OCI-LY7 (cell line): ENCODE data around the gene CYP4A11. TPM values are rescaled to one million over a fixed set of nuclear protein-coding genes. Genes with fewer than 3 reads are reported as not detected.
"Not testable (repeated sequence)": the region's sequence is repeated elsewhere in the genome, so short reads cannot be mapped to it uniquely, and the experiment has no call there.

ENCODE experiments used
- BruUV-seq: library from RNA; stranded (reverse); fragments of 400-500 nt; replicated peaks from 2 replicates; lab custom pipeline; 2021; lab: Mats Ljungman, UMichigan
- CTCF ChIA-PET: fragments of 300-600 bp; sonication (Branson Sonifier 250); formaldehyde crosslinking; loops from one replicate; lab custom pipeline; 2022; ENCODE audit warnings: antibody characterized with exemption; ENCODE audit not compliant: unreplicated experiment; lab: Charles Lee
- POLR2A ChIA-PET: fragments of 300-600 bp; sonication (Branson Sonifier 250); formaldehyde crosslinking; loops from one replicate; lab custom pipeline; 2022; ENCODE audit warnings: antibody characterized with exemption; lab: Charles Lee
- DNase-seq: peaks from one replicate; pipeline ENCODE4 v3.0.0-alpha.2; 2015; ENCODE audit warnings: low spot score
- H2AFZ ChIP-seq: fragments of 200-600 bp; sonication (generic), shearing (Covaris generic); 2 replicates; pipeline ENCODE4 v1.6.1; 2014; ENCODE audit warnings: mild to moderate bottlenecking, antibody characterized with exemption, low read length, moderate library complexity
- H3K27ac ChIP-seq: fragments of 200-600 bp; sonication (generic); 2 replicates; pipeline ENCODE4 v1.5.1; 2014; ENCODE audit warnings: mixed run types, low read depth, mild to moderate bottlenecking, moderate library complexity, low read length, inconsistent platforms; ENCODE audit not compliant: poor library complexity, severe bottlenecking
- H3K36me3 ChIP-seq: fragments of 200-600 bp; sonication (generic); 2 replicates; pipeline ENCODE4 v1.6.1; 2014; ENCODE audit warnings: mild to moderate bottlenecking, antibody characterized with exemption, low read length, moderate library complexity, mixed read lengths; ENCODE audit not compliant: insufficient read depth
- H3K4me1 ChIP-seq: fragments of 200-600 bp; sonication (generic); 2 replicates; pipeline ENCODE4 v1.5.1; 2014; ENCODE audit warnings: mild to moderate bottlenecking, low read length; ENCODE audit not compliant: insufficient read depth, poor library complexity, severe bottlenecking
- H3K4me2 ChIP-seq: fragments of 200-600 bp; sonication (generic); 2 replicates; pipeline ENCODE4 v1.6.1; 2014; ENCODE audit warnings: mild to moderate bottlenecking, low read length
- H3K4me3 ChIP-seq: fragments of 200-600 bp; sonication (generic); 2 replicates; pipeline ENCODE4 v1.5.1; 2014; ENCODE audit warnings: mild to moderate bottlenecking, low read depth, low read length; ENCODE audit not compliant: poor library complexity, severe bottlenecking
- H3K79me2 ChIP-seq: fragments of 200-600 bp; sonication (generic); 2 replicates; pipeline ENCODE4 v1.6.1; 2016; ENCODE audit warnings: low read depth, mild to moderate bottlenecking, low read length, moderate library complexity, mixed read lengths; ENCODE audit not compliant: insufficient read depth
- H3K9me2 ChIP-seq: fragments of 200-600 bp; sonication (generic); 2 replicates; pipeline ENCODE4 v1.6.1; 2016; ENCODE audit warnings: mild to moderate bottlenecking, low read length, mixed read lengths; ENCODE audit not compliant: insufficient read depth
- H3K9me3 ChIP-seq: fragments of 200-600 bp; sonication (generic); 2 replicates; pipeline ENCODE4 v1.6.1; 2014; ENCODE audit warnings: mild to moderate bottlenecking, mixed run types, low read length, mixed read lengths
- H4K20me1 ChIP-seq: fragments of 200-600 bp; sonication (generic); 2 replicates; pipeline ENCODE4 v1.6.1; 2014; ENCODE audit warnings: mild to moderate bottlenecking, antibody characterized with exemption, low read length, moderate library complexity, mixed read lengths; ENCODE audit not compliant: insufficient read depth
- CTCF ChIP-seq: fragments of 200-600 bp; sonication (generic); conservative IDR thresholded peaks from 2 replicates; pipeline ENCODE4 v1.5.1; 2014; ENCODE audit warnings: mild to moderate bottlenecking, antibody characterized with exemption, low read length, moderate library complexity, mixed read lengths
- EZH2phosphoT487 ChIP-seq: fragments of 200-600 bp; sonication (generic); IDR thresholded peaks from 2 replicates; pipeline ENCODE4 v1.6.1; 2018; ENCODE audit warnings: low read depth, borderline replicate concordance, mild to moderate bottlenecking, mixed run types, antibody characterized with exemption, low read length, moderate library complexity, mixed read lengths
- intact Hi-C: fragments of 100-400 bp; cut with micrococcal nuclease; formaldehyde crosslinking; loops from one replicate; pipeline ENCODE4 v1.10.0; 2022; ENCODE audit not compliant: unreplicated experiment
- total RNA-seq, 2 experiments: library from RNA; depleted of rRNA in 1 of 2; stranded (reverse); fragments of >200 nt in 1 of 2; shearing (Covaris generic) in 1 of 2; gene quantifications; 2 replicates each; pipeline ENCODE4 v1.2.3, GENCODE V29; 2014 to 2022

CYP4A11 gene
- total RNA-seq, 2 experiments from 2014 or later: not detected

GRCh38 chr1:46948629-46949416, 7.5 kb upstream of the CYP4A11 start:
- no peaks in the 10 kb centered on the region for H3K36me3 ChIP-seq
- intact Hi-C loops: no loop called here
- ChIA-PET POLR2A (interaction anchor here (0.6 to 0.7 kb wide), 2 partner anchors 10 to 254 kb away, joined by 3 read pairs; no protein-coding TSS in a partner anchor), CTCF (no interaction called here)
- TF ChIP-seq EZH2phosphoT487: no peak
- no peak for TF ChIP-seq CTCF
- H4K20me1 ChIP-seq: no peaks in the 10 kb centered on the region
- H3K9me2 ChIP-seq: no peaks in the 10 kb centered on the region
- no TSS peak for BruUV-seq
- H3K4me2 ChIP-seq: no peak overlapping the region
- H2AFZ ChIP-seq: no peak overlapping the region
- no peaks in the 10 kb centered on the region for H3K79me2 ChIP-seq
- no peak for DNase-seq
- H3K27ac ChIP-seq: no peak overlapping the region
- H3K4me1 ChIP-seq: no peaks in the 10 kb centered on the region
- H3K4me3 ChIP-seq: no peak overlapping the region
- no peaks in the 10 kb centered on the region for H3K9me3 ChIP-seq

GRCh38 chr1:46947706-46948105, 6.4 kb upstream of the CYP4A11 start:
- H2AFZ ChIP-seq, CTCF ChIA-PET, H3K9me3 ChIP-seq, H3K27ac ChIP-seq, H3K79me2 ChIP-seq, H3K4me2 ChIP-seq, H3K9me2 ChIP-seq, H3K36me3 ChIP-seq, H4K20me1 ChIP-seq, H3K4me3 ChIP-seq, POLR2A ChIA-PET, DNase-seq, H3K4me1 ChIP-seq, BruUV-seq, intact Hi-C loops: not testable (repeated sequence)

- H4K20me1 ChIP-seq: no peaks in the 10 kb centered on the region
- no peaks in the 10 kb centered on the region for H3K9me3 ChIP-seq
- no peak overlapping the region for H3K27ac ChIP-seq
- H3K36me3 ChIP-seq: no peaks in the 10 kb centered on the region
- H3K4me3 ChIP-seq: no peak overlapping the region
- no peak overlapping the region for H3K4me2 ChIP-seq
- no peak for DNase-seq
- no peak overlapping the region for H2AFZ ChIP-seq
- TF ChIP-seq CTCF (no peak), EZH2phosphoT487 (no peak)
- CTCF ChIA-PET: no interaction called here
- BruUV-seq: no TSS peak
- H3K9me2 ChIP-seq: no peaks in the 10 kb centered on the region
- intact Hi-C loops: no loop called here
- no peaks in the 10 kb centered on the region for H3K79me2 ChIP-seq
- POLR2A ChIA-PET: no interaction called here
- H3K4me1 ChIP-seq: no peaks in the 10 kb centered on the region
Measured at GRCh38 chr1:46942086-46942485, 810 bp upstream of the CYP4A11 start.
